GM12872 (cell line): ENCODE results near the gene TP53RK.

Experiments
- TF ChIP-seq, protein P1 (sequence below): IDR thresholded peaks from 3 replicates; pipeline ENCODE4 v1.5.1; 2011; ENCODE audit warnings: low read depth, mild to moderate bottlenecking, low read length, moderate library complexity; ENCODE audit not compliant: insufficient read depth

TP53RK gene

DNA sequence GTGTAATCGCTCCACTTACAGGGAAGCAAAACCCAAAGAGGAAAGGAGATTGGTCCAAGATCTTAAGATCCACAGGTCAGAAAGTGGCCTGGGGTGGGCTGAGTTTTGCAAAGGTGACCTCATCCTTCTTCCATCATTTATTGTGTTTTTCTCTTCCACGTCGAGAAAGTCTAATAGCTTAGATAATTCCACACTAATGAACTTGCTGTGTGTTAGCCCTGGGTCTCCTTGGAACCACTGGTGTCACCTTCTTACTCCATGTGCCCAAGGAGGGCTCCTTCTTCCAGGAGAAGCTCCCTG, 39.6 kb downstream of the TP53RK start:
- TF ChIP-seq, protein P1, sequence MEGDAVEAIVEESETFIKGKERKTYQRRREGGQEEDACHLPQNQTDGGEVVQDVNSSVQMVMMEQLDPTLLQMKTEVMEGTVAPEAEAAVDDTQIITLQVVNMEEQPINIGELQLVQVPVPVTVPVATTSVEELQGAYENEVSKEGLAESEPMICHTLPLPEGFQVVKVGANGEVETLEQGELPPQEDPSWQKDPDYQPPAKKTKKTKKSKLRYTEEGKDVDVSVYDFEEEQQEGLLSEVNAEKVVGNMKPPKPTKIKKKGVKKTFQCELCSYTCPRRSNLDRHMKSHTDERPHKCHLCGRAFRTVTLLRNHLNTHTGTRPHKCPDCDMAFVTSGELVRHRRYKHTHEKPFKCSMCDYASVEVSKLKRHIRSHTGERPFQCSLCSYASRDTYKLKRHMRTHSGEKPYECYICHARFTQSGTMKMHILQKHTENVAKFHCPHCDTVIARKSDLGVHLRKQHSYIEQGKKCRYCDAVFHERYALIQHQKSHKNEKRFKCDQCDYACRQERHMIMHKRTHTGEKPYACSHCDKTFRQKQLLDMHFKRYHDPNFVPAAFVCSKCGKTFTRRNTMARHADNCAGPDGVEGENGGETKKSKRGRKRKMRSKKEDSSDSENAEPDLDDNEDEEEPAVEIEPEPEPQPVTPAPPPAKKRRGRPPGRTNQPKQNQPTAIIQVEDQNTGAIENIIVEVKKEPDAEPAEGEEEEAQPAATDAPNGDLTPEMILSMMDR, result no peak

GRCh38 chr20:46648903-46649649, 40.2 kb downstream of the TP53RK start:
- TF ChIP-seq, protein P1, result peak; percentile 24; the same call in 1 of the 3 replicates

- TF ChIP-seq, protein P1, result no peak
Observed at GRCh38 chr20:46647469-46647868, 41.8 kb downstream of the TP53RK start.

- TF ChIP-seq, protein P1, result no peak
Observed at GRCh38 chr20:46646659-46647380, 42.4 kb downstream of the TP53RK start.

DNA sequence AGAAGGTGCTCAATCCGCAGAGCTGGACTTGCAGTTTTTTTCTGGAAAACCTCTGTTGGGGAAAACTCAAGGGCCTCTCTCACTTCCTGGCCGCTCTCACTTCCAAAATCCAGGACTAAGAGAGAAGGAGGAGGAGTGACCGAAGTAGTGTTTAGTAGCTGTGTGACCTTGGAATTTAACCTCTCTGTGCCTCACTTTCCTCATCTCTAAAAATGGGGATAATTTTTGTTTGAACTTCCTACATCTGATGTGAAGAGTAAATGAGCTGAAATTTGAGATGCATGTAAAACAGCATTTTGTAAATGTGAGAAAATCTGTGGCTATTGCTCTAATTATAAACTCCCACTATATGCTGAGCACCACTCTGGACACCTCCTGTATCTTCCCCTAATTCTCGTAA, 43.1 kb downstream of the TP53RK start:
- TF ChIP-seq, protein P1, result no peak

GRCh38 chr20:46644733-46645132, 44.5 kb downstream of the TP53RK start:
- TF ChIP-seq, protein P1, result no peak

DNA sequence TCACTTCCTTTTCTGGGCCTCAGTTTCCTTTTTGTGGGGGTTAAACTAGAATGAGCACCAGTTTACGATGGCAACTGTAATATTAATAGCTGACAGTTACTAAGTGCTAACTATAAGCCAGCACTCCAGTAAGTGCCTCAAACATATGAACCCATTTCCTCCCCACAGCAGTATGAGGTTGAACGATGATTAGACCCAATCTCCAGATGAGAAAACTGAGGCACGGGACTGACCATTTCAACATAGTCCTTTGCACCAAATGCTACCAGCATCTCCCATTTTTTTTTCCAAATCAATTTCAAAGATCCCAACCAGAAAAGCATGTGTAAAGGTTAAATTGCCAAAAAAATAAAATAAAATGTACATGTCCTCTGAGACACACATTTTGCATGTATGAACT, 45.1 kb downstream of the TP53RK start:
- TF ChIP-seq, protein P1, result no peak
